PC-9 (cell line): ENCODE measurements around the gene TRPC4. TPM values are rescaled to one million over a fixed set of nuclear protein-coding genes. Genes with fewer than 3 reads are reported as not detected.

ENCODE experiments used
- BruUV-seq: library from RNA; stranded (reverse); fragments of 400-500 nt; replicated peaks from 2 replicates; lab custom pipeline; 2021; lab: Mats Ljungman, UMichigan
- CTCF ChIA-PET: fragments of 300-600 bp; sonication (Branson Sonifier 250); formaldehyde crosslinking; loops from one replicate; lab custom pipeline; 2022; ENCODE audit warnings: antibody characterized with exemption; lab: Charles Lee
- POLR2A ChIA-PET: fragments of 300-600 bp; sonication (Branson Sonifier 250); formaldehyde crosslinking; loops from one replicate; lab custom pipeline; 2022; ENCODE audit warnings: antibody characterized with exemption; ENCODE audit not compliant: unreplicated experiment; lab: Charles Lee
- DNase-seq, 2 experiments: peaks; one replicate each; pipeline versions ENCODE4 v3.0.0 to v3.0.0-alpha.2; 2015 to 2022; ENCODE audit warnings: mixed read lengths in 1 of 2
- H2AFZ ChIP-seq: fragments of 200-600 bp; sonication (generic); 2 replicates; pipeline ENCODE4 v1.8.1; 2017; ENCODE audit warnings: antibody characterized with exemption
- H3F3A ChIP-seq: fragments of 200-600 bp; sonication (generic); 2 replicates; pipeline ENCODE4 v1.8.1; 2017; ENCODE audit warnings: antibody characterized with exemption, mild to moderate bottlenecking, low read depth; ENCODE audit not compliant: insufficient read depth
- H3K27ac ChIP-seq: fragments of 200-600 bp; sonication (generic); 2 replicates; pipeline ENCODE4 v1.6.1; 2016; ENCODE audit warnings: mixed run types
- H3K27me3 ChIP-seq: fragments of 200-600 bp; sonication (generic); 2 replicates; pipeline ENCODE4 v1.6.1; 2016; ENCODE audit warnings: low read depth, mixed run types; ENCODE audit not compliant: insufficient read depth
- H3K36me3 ChIP-seq: fragments of 200-600 bp; sonication (generic); 2 replicates; pipeline ENCODE4 v1.6.1; 2016; ENCODE audit warnings: low read depth, mixed run types
- H3K4me1 ChIP-seq: fragments of 200-600 bp; sonication (generic); replicated peaks from 2 replicates; pipeline ENCODE4 v1.6.1; 2016; ENCODE audit warnings: mixed run types; ENCODE audit not compliant: insufficient read depth
- H3K4me2 ChIP-seq: fragments of 200-600 bp; sonication (generic); 2 replicates; pipeline ENCODE4 v1.6.1; 2017; ENCODE audit warnings: mixed run types
- H3K4me3 ChIP-seq: fragments of 200-600 bp; sonication (generic); 2 replicates; pipeline ENCODE4 v1.6.1; 2016; ENCODE audit warnings: mixed run types
- H3K79me2 ChIP-seq: fragments of 200-600 bp; sonication (generic); 2 replicates; pipeline ENCODE4 v1.6.1; 2017; ENCODE audit warnings: low read depth, mixed run types
- H3K9me2 ChIP-seq: fragments of 200-600 bp; sonication (generic); 2 replicates; pipeline ENCODE4 v1.8.1; 2017; ENCODE audit warnings: mild to moderate bottlenecking; ENCODE audit not compliant: insufficient read depth
- H3K9me3 ChIP-seq: fragments of 200-600 bp; sonication (generic); 2 replicates; pipeline ENCODE4 v1.8.1; 2016; ENCODE audit warnings: low read depth; ENCODE audit not compliant: insufficient read depth
- H4K20me1 ChIP-seq: fragments of 200-600 bp; sonication (generic); 2 replicates; pipeline ENCODE4 v1.8.1; 2017; ENCODE audit not compliant: insufficient read depth
- CTCF ChIP-seq: fragments of 200-600 bp; sonication (generic); conservative IDR thresholded peaks from 2 replicates; pipeline ENCODE4 v1.6.1; 2017; ENCODE audit warnings: mixed run types, antibody characterized with exemption, mild to moderate bottlenecking, moderate library complexity
- EZH2 ChIP-seq: fragments of 200-600 bp; sonication (generic); IDR thresholded peaks from 2 replicates; pipeline ENCODE4 v1.8.0; 2017; ENCODE audit warnings: antibody characterized with exemption, low read depth
- intact Hi-C: fragments of 100-400 bp; cut with micrococcal nuclease; formaldehyde crosslinking; loops from one replicate; pipeline ENCODE4 v1.10.0; 2022; ENCODE audit not compliant: unreplicated experiment
- total RNA-seq: library from RNA; stranded (reverse); gene quantifications from 2 replicates; pipeline ENCODE4 v1.2.3, GENCODE V29; 2021

Gene TRPC4
- total RNA-seq, 1 experiment from 2014 or later, result 1.7 TPM

GRCh38 chr13:37680137-37680536 lies 189.4 kb downstream of the TRPC4 start:
- H3K4me1 ChIP-seq, result no peaks in the 10 kb centered on the region
- H3K27me3 ChIP-seq, result no peaks in the 10 kb centered on the region
- no peak for DNase-seq
- H4K20me1 ChIP-seq, result no peaks in the 10 kb centered on the region
- H2AFZ ChIP-seq, result no peak overlapping the region
- no peak overlapping the region for H3K4me3 ChIP-seq
- TF ChIP-seq CTCF (no peak), EZH2 (no peak)
- no peaks in the 10 kb centered on the region for H3F3A ChIP-seq
- H3K4me2 ChIP-seq, result no peak overlapping the region
- H3K79me2 ChIP-seq, result no peaks in the 10 kb centered on the region
- H3K9me3 ChIP-seq, result no peaks in the 10 kb centered on the region
- H3K36me3 ChIP-seq, result no peaks in the 10 kb centered on the region
- intact Hi-C loops, result no loop called here
- H3K27ac ChIP-seq, result no peak overlapping the region
- CTCF ChIA-PET, result no interaction called here
- no peaks in the 10 kb centered on the region for H3K9me2 ChIP-seq
- no TSS peak for BruUV-seq
- POLR2A ChIA-PET, result no interaction called here

- Histone ChIP-seq H3K9me2 (no peaks in the 10 kb centered on the region), H3F3A (no peaks in the 10 kb centered on the region), H3K27ac (no peak overlapping the region), H3K27me3 (no peaks in the 10 kb centered on the region), H3K36me3 (no peaks in the 10 kb centered on the region), H4K20me1 (no peaks in the 10 kb centered on the region), H3K4me1 (no peaks in the 10 kb centered on the region), H3K4me2 (no peak overlapping the region), H2AFZ (no peak overlapping the region), H3K79me2 (no peaks in the 10 kb centered on the region), H3K9me3 (no peaks in the 10 kb centered on the region), H3K4me3 (no peak overlapping the region)
- CTCF ChIA-PET, result no interaction called here
- TF ChIP-seq CTCF (no peak; the same call in 1 of the 2 replicates), EZH2 (no peak)
- intact Hi-C loops, result no loop called here
- BruUV-seq, result no TSS peak
- POLR2A ChIA-PET, result no interaction called here
- DNase-seq, result no peak
Observed at GRCh38 chr13:37679043-37679442, 190.5 kb downstream of the TRPC4 start.

GRCh38 chr13:37669845-37670244 lies 199.7 kb downstream of the TRPC4 start:
- H3K36me3 ChIP-seq, result no peaks in the 10 kb centered on the region
- no peak overlapping the region for H3K4me3 ChIP-seq
- no peak for DNase-seq
- H3K4me1 ChIP-seq, result no peaks in the 10 kb centered on the region
- intact Hi-C loops, result no loop called here
- no peaks in the 10 kb centered on the region for H3K27me3 ChIP-seq
- H3K79me2 ChIP-seq, result no peaks in the 10 kb centered on the region
- H3K27ac ChIP-seq, result no peak overlapping the region
- H3K9me3 ChIP-seq, result no peaks in the 10 kb centered on the region
- POLR2A ChIA-PET, result no interaction called here
- no peaks in the 10 kb centered on the region for H3F3A ChIP-seq
- no peaks in the 10 kb centered on the region for H4K20me1 ChIP-seq
- H2AFZ ChIP-seq, result no peak overlapping the region
- H3K9me2 ChIP-seq, result no peaks in the 10 kb centered on the region; the same call in 1 of the 2 replicates
- BruUV-seq, result no TSS peak
- no peak overlapping the region for H3K4me2 ChIP-seq
- TF ChIP-seq CTCF (no peak), EZH2 (no peak)
- CTCF ChIA-PET, result no interaction called here
